HepG2 (cell line): ENCODE data around the gene GJB1. TPM values are rescaled to one million over a fixed set of nuclear protein-coding genes. Genes with fewer than 3 reads are reported as not detected.

Experiments used
- ARID3A ChIP-seq: IDR thresholded peaks from 2 replicates; pipeline ENCODE4 v1.6.1; 2012; ENCODE audit warnings: low read depth, low read length, improper control_type of control experiment
- GATAD1 ChIP-seq: IDR thresholded peaks from 2 replicates; pipeline ENCODE4 v1.6.1; 2016; ENCODE audit warnings: missing genetic modification reagents, missing compliant biosample characterization
- IKZF1 ChIP-seq: fragments of 450-650 bp; IDR thresholded peaks from 2 replicates; pipeline ENCODE4 v1.7.1; 2016
- KDM5B ChIP-seq: sonication (generic); formaldehyde crosslinking; IDR thresholded peaks from 2 replicates; pipeline ENCODE4 v1.4.0; 2020; ENCODE audit warnings: missing genetic modification reagents, mild to moderate bottlenecking, borderline replicate concordance
- KMT2A ChIP-seq: sonication (generic); formaldehyde crosslinking; IDR thresholded peaks from 2 replicates; pipeline ENCODE4 v1.4.0; 2020; ENCODE audit warnings: missing genetic modification reagents
- MBNL3 ChIP-seq: fragments of 250-450 bp; sonication (Bioruptor Pico); conservative IDR thresholded peaks from 2 replicates; pipeline ENCODE4 v1.8.0; 2022; ENCODE audit warnings: mild to moderate bottlenecking, inconsistent platforms
- PHF20 ChIP-seq: sonication (generic); formaldehyde crosslinking; IDR thresholded peaks from 2 replicates; pipeline ENCODE4 v1.5.0; 2020; ENCODE audit warnings: mild to moderate bottlenecking, missing genetic modification reagents
- SNAPC4 ChIP-seq: sonication (generic); formaldehyde crosslinking; IDR thresholded peaks from 2 replicates; pipeline ENCODE4 v1.4.0; 2020; ENCODE audit warnings: mild to moderate bottlenecking, missing genetic modification reagents
- THAP7 ChIP-seq: sonication (generic); formaldehyde crosslinking; IDR thresholded peaks from 2 replicates; pipeline ENCODE4 v1.8.1; 2023; ENCODE audit warnings: mild to moderate bottlenecking, missing genetic modification reagents
- ZNF282 ChIP-seq: fragments of 450-650 bp; IDR thresholded peaks from 2 replicates; pipeline ENCODE4 v1.6.1; 2018; ENCODE audit not compliant: partially characterized antibody
- ZNF318 ChIP-seq: sonication (generic); formaldehyde crosslinking; IDR thresholded peaks from 2 replicates; pipeline ENCODE4 v1.4.0; 2020; ENCODE audit warnings: mild to moderate bottlenecking, missing genetic modification reagents
- ZNF558 ChIP-seq: sonication (generic); formaldehyde crosslinking; IDR thresholded peaks from 2 replicates; pipeline ENCODE4 v1.9.0; 2022; ENCODE audit warnings: mild to moderate bottlenecking, missing genetic modification reagents, borderline replicate concordance
- ZNF605 ChIP-seq: sonication (generic); formaldehyde crosslinking; IDR thresholded peaks from 2 replicates; pipeline ENCODE4 v1.8.0; 2022; ENCODE audit warnings: mild to moderate bottlenecking, missing genetic modification reagents
- ZNF841 ChIP-seq: sonication (generic); formaldehyde crosslinking; IDR thresholded peaks from 2 replicates; pipeline ENCODE4 v1.8.1; 2023; ENCODE audit warnings: missing genetic modification reagents, borderline replicate concordance
- polyA plus RNA-seq, 8 experiments: library from polyadenylated mRNA; depleted of rRNA in 3 of 8; stranded (reverse) in 7 of 8; unstranded in 1 of 8; fragments of >200 nt; fragmentation: Illumina TruSeq in 4 of 8; extraction: Trizol in 4 of 8; gene quantifications; 2 replicates each; pipeline versions ENCODE4 v1.2.1 to v1.2.3, GENCODE V29; 2011 to 2016; ENCODE audit warnings: low read depth in 4 of 8, missing spikeins in 1 of 8, mixed read lengths in 1 of 8; ENCODE audit not compliant: insufficient read depth in 1 of 8
- total RNA-seq, 5 experiments: library from RNA; depleted of rRNA; stranded (reverse); fragments of >200 nt; fragmentation: Illumina TruSeq; extraction: Trizol; gene quantifications; 2 replicates each; pipeline ENCODE4 v1.2.3, GENCODE V29; 2016; ENCODE audit warnings: low read depth in 1 of 5

GJB1 gene
- total and polyA plus RNA-seq, 2 of the 13 experiments (the other 11 are each of a cell fraction or from before 2014, with no cell fraction given) = 111 to 161 TPM

GRCh38 chrX:71214604-71215337 is 8.3 kb upstream of the GJB1 start (continued):
- TF ChIP-seq SNAPC4 (no peak), ZNF605 (CRISPR knock-in tag) (no peak), ZNF841 (no peak), ZNF318 (CRISPR knock-in tag) (no peak), ZNF558 (no peak), IKZF1 (no peak), KDM5B (CRISPR knock-in tag) (no peak), ZNF282 (no peak), PHF20 (CRISPR knock-in tag) (no peak), GATAD1 (no peak; the same call in 1 of the 2 replicates), THAP7 (CRISPR knock-in tag) (no peak), MBNL3 (CRISPR knock-in tag) (no peak), KMT2A (CRISPR knock-in tag) (no peak), ARID3A (peak; percentile 58; the same call in 1 of the 2 replicates)
